Activated naive CD4-positive, alpha-beta T cell (primary cell): ENCODE measurements around the gene ATXN1.
A peak's percentile ranks its signal among the peaks of the same experiment; 100 is the strongest.

ENCODE experiments used
- DNase-seq, 4 experiments: peaks; one replicate each; lab custom pipeline; 2025; lab: John Stamatoyannopoulos, UW

The ATXN1 gene

DNA sequence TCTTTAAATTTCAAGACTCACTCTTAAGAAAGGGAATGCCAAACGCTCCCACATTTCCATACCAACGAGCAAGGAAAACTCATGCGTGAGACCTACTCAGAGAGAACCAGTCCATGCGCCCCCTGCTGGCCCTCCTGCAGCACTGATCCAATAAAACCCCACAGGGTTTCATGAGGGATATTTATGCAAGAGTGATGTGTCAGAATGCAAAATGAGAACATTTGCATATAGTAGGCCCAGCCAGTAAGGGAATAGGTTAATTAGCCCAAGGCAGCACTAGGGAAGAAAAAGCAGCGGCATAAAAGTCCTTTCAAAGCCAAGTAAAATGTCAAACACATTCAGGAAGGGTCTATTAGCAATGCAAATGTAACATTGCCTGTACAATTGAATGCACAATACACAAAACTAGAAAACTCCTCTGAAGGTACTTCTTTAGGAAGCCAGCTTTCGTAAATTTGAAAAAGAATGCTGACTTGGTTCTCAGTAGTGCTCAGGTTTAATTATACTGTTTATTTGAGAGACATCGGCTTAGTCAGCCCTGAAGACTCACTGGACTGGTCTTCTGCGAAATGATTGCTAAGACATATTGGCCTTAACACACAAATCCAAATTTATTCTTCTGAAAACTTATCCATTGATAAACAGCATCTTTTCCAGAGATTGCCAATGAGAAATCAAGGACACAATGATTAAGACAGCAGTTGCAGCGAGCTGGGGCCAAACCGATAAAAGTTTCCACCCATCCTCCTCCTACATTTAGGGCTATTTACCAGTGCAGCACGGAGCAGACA is 429.7 kb downstream of the ATXN1 start:
- DNase-seq: peak; percentile 16 to 55 (median 42)

DNA sequence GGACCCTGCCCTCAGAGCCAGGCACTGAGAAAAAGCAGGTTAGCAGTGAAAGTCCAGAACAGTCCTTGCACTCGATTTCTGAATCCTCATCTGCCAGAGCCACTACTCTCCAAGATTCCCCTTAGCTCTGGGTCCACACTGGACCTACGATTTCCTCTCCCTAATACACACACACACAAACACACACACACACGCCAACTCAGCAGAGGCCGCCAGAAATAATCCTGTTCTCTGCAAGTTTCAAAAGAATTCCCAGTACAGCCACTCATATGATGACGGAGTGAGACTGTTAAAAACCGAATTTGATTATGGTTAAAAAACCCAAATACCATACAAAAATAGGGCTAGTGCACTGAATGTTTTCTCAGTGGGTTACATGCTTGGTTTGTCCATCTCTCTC is 432.0 kb downstream of the ATXN1 start:
- DNase-seq: no peak

DNA sequence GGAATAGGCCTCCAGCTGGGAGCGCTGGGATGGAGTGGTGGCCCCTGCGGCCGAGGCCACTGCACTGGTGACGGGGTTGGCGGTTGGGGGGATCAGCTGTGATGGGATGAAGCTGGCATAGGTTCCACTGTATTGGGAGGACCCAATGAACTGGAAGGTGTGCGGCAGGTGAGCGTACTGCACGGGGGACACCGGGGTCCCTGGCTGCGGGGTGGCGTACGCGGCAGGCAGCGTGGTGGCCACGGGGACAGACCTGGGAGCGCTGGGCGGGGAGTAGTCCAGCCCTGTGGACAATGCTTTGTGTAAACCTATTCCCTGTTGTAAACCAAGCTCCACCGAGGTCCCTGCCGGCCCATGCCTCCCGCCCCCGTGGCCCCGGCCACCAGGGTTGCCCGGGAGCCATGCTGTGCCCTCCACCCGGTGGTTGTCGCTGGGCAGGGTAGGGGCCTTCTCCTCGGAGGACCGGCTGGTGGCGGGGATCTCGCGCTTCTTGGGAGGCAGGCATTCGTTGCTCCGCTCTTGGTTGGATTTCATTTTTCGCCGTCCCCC is 433.4 kb downstream of the ATXN1 start:
- no peak for DNase-seq

DNA sequence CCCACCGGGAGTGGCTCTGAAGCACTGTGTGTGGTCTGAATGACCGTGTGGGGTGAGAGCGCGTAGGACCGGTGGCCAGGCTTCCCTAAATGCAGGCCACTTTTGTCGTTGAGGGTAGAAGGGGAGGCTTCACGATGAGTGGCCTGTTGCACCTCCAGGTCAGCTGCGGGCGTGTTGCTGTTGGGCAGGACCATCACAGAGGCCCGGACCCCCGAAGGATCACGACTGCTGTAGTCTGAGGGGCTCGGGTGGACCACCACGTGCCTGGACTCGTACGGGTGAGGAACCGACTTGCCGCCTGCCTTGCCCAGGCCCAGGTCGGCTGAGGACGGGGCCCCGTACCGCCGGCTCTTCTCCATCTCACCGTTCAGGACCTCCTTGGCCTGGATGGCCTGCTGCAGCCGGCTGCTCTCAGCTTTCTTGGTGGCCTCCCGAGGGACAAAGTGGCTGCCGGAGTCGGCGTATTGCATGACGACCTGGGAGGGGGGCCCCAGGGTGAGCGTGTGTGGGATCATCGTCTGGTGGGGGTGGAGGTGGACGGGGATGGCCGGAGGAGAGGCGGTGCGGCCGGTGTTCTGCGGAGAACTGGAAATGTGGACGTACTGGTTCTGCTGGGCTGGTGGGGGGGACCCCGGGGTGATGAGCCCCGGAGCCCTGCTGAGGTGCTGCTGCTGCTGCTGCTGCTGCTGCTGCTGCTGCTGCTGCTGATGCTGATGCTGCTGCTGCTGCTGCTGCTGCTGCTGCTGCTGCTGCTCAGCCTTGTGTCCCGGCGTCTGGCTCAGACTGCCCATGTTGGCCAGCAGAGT is 434.1 kb downstream of the ATXN1 start:
- no peak for DNase-seq

DNA sequence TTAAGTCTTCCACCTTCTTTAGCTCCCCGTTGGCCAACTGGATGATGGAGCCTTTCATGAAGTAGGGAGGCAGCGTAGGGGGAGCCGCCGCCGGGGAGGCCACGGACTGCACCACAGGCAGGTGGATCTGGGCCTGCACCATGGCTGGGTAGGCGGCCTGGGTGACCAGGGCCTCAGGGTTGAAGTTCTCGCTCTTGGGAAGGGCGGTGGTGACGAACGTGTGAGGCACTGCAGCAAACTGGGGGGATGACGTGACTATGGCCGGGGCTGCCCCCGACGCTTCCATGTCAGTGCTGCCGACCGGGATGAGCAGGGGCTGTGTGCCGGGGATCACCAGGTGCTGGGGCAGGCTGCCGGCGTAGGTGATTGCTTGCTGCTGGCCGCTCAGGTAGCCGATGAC is 434.7 kb downstream of the ATXN1 start:
- DNase-seq: no peak

DNA sequence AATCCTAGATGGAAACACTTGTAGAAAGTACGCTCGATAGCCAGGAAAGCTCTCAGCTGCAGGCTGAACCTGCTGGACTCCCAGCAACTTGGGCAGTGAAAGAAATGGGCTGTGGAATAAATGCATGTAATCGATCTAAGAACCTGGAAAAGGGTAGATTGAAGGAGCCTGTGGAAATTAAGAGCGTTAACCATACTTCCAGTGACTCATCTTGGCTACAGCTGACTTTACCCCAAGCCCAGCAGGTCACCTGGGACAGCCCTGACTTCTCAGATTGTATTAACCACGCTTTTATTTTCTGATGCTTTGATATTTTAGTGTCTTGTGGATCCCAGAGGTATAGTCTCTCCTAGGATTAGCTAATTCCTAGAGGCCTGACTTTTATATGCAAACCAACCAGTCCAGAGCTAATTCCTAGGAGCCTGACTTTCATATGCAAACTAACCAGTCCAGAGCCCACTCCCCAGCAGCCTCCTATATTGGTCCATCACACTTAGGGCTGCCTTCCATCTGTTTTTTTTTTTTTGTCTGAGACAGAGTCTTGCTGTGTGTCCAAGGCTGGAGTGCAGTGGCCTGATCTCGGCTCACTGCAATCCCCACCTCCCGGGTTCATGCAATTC is 436.5 kb downstream of the ATXN1 start:
- no peak for DNase-seq

DNA sequence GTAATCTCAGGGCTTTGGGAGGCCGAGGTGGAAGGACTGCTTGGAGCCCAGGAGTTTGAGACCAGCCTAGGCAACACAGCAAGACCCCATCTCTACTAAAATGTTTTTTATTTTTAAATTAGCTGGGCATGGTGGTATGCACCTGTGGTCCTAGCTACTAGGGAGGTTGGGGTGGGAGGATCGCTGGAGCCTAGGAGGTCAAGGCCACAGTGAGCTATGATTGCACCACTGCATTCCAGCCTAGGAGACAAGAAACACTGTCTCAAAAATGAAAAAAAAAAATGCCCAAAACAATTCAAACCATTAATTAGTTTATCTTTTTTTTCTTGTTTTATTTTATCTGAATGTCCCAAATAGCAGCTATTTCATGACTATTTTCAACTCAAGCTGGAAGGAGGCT is 437.1 kb downstream of the ATXN1 start:
- no peak for DNase-seq

DNA sequence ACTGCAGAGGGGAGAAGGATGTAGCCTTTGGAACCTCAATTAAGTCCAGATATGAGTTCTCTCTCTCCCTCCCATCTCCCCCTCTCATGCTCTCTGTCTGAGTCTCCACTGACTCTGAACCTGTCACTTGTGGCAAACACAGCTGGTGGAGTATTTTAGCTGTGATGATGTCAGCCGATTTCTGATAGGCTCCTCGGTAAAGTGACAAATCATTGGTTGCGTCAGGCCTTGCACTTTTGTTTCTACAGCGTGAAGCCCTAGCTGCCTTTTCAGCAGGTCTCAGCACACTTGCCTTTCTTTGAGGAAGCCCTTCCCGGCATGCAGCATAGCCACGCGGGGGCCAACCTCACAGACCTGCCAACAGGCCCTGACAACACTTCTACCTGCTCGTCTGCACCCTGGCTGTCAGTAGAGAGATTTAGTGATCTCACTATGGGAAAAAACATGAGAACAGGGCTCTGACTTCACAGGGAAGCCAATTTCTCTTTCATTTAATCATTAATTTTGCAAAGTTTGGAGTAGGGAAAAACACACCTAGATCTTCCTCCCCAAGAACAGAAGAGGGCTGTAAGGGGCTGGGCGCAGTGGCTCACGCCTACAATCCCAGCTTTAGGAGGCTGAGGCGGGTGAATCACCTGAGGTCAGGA is 438.5 kb downstream of the ATXN1 start:
- peak; percentile 29 to 69 (median 42) for DNase-seq

DNA sequence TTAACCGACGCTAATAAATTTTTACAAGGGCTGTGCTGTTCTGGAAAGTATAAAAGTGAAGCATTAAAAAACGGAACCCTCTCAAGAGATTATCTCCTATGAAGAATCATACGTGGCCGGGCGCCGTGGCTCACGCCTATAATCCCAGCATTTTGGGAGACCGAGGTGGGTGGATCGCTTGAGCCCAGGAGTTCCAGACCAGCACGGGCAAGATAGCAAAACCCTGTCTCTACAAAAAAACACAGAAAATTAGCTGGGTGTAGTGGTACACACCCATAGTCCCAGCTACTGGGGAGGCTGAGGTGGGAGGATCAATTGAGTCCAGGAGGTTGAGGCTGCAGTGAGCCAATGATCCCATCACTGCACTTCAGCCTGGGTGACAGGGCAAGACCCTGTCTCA is 439.4 kb downstream of the ATXN1 start:
- no peak for DNase-seq

DNA sequence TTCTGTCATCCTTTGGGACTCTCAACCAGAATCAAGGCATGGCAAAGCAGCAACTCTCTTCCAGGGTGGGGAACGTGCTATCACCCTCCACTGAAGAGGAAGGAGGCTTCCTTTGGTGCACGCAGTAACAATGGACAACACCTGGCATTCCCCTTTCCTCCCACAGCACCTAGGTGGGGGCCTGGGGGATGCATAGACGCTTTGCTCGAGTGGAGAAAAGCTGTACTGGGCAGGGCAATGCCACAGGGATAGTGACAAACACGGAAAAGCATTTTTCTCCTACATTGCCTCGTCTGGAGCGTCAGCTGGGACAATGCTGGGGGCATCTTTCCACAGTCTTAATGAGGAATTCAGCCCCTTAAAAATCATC is 439.9 kb downstream of the ATXN1 start:
- no peak for DNase-seq

DNA sequence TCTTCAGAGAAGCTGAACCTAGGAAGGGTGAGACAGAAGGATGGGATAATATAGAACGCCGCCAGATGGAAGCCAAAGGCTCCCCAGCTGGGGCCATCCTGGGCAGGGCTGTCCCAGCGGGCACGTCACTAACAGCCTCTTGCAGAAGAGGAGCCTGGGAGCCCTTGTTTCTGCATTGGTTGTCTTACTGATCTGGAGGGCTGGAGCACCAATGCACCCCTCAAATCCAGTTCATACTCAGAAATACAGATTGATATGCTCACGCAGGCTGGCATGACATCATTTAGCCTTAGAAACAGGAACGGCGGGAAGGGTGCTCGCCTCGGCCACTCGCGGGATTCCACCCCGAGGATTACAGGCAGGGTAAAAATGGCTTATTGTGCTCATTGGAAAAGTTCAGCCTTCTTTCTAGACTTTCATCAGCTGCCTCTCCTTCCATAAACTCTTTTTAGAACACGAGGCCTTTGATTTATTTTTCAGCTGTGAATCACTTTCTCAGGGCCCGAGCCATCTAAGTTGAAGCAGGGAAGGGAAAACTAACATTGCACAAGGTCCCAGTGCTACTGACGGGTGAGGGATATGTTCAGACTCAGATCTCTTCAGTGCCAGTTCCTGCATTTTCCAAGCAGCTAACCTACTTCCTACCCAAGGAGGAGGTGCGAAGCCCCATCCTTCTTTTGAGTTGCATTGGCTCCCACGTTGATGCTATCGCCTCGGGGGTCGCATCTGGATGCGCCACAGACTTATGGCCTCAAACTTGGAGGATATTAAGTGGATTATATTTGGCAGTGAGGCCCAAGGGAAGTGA is 440.5 kb downstream of the ATXN1 start:
- DNase-seq: no peak

DNA sequence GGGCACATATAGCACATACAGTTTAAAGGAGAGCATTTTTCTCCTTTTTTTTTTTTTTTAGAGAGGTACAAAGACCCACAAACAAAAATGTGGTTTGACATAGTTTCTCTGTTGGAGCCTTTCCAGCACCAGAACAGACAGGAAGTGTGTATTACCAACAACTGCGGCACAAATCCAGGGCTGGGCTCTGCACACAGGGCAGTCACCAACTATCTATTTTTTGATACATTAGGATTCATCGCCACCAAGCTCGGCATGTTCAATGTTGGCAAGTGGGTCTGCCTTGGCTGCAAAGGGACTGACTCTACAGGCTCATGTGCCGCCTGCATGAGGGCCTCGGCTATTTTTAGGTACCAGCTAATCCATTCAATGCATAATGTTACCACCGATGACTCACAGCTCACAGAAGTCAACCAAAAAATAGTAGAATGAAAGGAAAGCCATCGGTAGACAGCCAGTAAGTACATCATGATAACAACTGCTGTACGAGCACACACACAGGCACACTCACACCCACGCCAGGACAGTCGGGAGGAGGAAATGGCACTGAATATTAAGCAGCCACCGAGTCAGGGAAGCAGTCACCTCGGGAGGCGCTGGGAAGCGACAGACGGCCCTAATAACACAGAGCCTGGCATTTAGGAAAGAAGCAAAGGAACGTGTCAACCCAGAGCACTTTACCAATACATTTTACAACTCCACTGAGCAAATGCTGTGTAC is 441.3 kb downstream of the ATXN1 start:
- peak; percentile 14 to 48 (median 46) for DNase-seq

DNA sequence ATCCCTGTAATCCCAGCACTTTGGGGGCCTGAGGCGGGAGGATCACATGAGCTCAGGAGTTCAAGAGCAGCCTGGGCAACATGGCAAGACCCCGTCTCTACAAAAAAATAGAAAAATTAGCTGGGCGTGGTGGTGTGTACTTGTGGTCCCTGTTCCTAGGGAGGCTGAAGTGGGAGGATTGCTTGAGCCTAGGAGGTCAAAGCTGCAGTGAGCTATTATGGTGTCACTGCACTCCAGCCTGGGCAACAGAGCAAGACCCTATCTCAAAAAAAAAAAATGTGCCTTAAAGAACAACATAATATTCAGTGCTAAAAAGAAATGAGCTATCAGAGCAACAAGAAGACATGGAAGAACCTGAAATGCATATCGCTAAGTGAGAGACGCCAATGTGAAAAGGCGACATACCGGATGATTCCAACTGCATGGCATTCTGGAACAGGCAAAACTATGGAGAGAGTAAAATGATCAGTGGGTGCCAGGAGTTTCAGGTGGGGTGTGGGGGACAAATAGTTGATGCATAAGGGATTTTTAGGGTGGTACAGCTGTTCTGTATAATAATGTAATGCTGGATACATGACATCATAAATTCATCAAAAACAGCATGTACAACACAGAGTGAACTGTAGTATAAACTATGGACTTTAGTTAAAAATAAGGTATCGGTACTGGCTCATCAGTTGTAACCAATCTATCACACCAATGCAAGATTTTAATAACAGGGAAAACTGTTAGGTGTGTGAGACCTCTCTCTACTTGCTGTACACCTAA is 442.1 kb downstream of the ATXN1 start:
- DNase-seq: no peak

DNA sequence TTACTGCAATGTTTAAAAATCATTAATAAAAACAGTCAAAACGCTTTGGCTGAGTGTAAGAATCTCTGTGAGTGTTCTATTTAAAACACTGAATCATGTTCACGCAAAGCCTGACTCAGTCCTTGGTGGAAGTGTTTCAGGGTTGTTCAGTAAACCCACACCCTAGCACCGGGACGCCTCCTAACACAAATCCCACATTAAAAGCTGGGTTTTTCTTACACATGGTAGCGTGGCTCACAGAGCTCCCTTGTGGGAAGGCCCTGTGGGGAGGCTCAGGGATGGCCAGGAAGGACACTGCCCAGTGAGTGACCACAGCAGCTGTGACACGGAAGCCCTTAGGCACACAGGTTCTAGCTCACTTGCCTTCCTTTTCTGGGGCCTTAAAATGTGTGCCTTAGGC is 442.7 kb downstream of the ATXN1 start:
- peak in 1 of 4 experiments; percentile 6 for DNase-seq

DNA sequence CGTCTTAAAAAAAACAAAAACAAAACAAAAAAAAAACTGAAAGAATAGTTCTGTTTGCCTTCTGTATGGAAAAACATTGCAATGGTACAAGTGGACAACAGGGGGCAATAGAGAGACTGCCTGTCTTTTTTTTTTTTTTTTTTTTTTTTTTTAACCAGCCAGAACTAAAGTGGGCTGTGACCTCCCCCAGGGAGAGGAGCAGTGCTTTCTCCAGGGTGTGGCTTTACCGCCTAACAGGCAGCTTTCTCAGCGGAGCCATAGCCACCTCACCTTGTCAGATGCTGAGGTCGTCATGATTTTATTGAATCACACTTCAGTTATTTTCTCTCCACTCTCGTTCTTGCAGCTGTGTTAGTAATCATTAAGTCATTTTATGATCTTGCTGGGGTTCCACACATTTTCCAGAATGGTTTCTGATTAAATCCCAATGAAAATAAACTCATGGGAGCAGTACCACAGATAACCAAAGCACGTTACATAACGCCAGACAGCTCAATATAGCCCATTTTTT is 444.5 kb downstream of the ATXN1 start:
- DNase-seq: no peak

DNA sequence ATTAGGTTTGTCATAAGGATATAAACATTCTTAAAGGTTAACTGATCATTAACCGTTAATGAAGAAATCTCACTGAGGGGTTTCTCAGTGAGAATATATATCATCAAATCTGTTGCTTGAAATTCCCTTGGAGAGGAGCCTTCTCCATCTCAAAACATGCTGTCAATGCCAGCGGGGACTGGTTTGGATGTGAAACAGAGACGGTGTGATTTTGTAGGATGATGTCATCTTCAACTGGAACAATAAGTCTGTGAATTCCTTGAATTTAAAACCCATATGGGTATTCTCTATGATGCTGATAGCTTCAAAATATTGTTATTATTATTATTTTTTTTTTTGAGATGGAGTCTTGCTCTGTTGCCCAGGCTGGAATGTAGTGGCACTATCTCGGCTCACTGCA is 447.0 kb downstream of the ATXN1 start:
- no peak for DNase-seq

DNA sequence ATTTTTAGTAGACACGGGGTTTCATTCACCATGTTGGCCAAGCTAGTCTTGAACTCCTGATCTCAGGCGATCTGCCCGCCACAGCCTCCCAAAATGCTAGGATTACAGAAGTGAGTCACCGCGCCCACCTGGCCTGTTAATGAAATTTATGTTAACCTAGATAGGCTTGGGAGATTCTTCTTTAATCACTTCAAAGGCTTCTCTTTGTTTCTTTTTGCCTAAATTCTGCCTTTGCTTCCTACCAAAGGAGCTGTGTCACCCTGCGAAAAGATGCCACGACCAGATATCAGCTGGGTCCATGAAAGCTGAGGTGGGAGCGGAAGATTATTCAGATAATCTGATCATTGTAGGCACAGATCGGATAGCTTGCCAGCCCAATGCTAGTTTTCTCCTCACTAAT is 447.5 kb downstream of the ATXN1 start:
- DNase-seq: no peak

DNA sequence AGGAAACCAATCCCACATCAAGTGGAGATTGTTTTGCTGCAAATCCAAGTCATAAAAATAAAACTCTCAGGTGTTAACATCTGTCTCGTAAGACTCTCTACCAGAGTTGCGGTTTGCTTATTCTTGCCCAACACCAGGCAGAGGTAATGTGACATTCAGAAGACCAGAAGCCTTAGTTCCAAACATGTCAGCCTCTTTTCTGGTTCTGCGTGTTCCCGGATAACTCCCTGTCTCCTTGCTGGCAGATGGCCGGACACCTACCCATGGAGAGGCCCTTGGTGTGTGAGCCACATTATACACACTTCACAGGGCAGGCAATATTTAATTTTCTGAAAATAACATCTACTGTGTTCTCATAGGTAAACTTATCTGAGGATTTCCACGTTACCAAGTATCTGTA is 449.5 kb downstream of the ATXN1 start:
- no peak for DNase-seq

DNA sequence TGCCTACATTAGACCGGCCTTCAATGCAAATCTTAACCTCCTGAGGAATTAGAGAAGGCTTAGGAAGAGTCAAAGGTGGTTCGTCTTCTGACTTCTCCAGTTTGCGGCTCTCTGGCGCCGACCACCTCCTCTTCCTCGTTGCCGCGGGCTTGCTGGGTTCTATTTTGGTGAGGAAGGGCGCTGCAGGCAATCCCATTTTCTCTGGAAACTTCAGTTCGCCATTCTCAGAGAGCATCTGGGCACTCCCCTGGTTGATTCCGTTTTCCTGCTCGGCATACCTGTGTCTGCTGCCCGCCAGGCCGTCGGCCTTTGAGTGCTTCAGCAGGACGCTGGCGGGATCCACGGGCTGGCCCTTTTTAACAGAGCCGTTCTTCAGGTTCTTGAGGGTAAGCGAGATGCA is 454.9 kb downstream of the ATXN1 start:
- no peak for DNase-seq

DNA sequence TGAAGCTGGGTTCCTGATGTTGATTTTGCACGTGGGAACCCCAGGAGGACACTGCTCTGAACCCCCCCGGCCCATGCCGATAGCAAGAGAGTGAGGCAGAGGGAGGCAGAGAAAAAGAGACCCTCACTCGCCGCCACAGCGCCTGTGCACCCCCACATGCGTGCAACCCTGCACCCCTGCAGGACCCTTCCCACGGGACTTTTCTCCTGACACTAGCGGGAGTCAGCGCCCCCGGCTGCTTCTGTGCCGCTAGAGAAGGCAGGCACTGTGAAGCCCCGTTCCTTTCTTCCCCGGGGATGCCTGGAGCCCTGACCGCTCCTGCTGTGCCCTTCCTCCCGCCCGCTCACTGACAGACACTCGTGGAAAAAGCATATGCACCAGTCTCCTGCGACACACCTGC is 455.5 kb downstream of the ATXN1 start:
- DNase-seq: no peak
